ENCODE results near the gene MOGAT1. TPM values are rescaled to one million over a fixed set of nuclear protein-coding genes. Genes with fewer than 3 reads are reported as not detected.
"Not testable (repeated sequence)": the region's sequence is repeated elsewhere in the genome, so short reads cannot be mapped to it uniquely, and the experiment has no call there.

MOGAT1 gene
- polyA plus RNA-seq, 1 experiment: not detected

- CTCF ChIA-PET: no interaction called here
- POLR2A ChIA-PET: no interaction called here
- H3K9me3 ChIP-seq (ENCODE audit: control insufficient read depth, insufficient read depth, low read length): no peaks in the 10 kb centered on the region
Measured at GRCh38 chr2:222711315-222711940, 40.0 kb downstream of the MOGAT1 start.

GRCh38 chr2:222713002-222713401 is 41.5 kb downstream of the MOGAT1 start:
- ChIA-PET CTCF (interaction anchor here (1.0 to 1.4 kb wide), 2 partner anchors 23 to 190 kb away, joined by 4 read pairs; no protein-coding TSS in a partner anchor), POLR2A (interaction anchor here (0.5 kb wide), 1 partner anchor 87 kb away, joined by 7 read pairs; no protein-coding TSS in a partner anchor)
- Histone ChIP-seq H3K9me3 (ENCODE audit: control insufficient read depth, insufficient read depth, low read length) (no peaks in the 10 kb centered on the region), H3K27me3 (ENCODE audit: control insufficient read depth, insufficient read depth, low read length) (no peaks in the 10 kb centered on the region), H3K4me3 (ENCODE audit: low read depth, low read length) (no peak overlapping the region), H3K27ac (ENCODE audit: low read depth, low read length) (no peak overlapping the region)
- TF ChIP-seq CTCF (IDR thresholded peaks at IDR 0.05; ENCODE audit: low read depth, low read length): no peak
- no peak for DNase-seq (ENCODE audit: low read depth, low spot score)

More at GRCh38 chr2:222711315-222711940, 40.0 kb downstream of the MOGAT1 start:
- no peak overlapping the region for H3K4me3 ChIP-seq (ENCODE audit: low read depth, low read length)
- no peak for DNase-seq (ENCODE audit: low read depth, low spot score)
- H3K27ac ChIP-seq (ENCODE audit: low read depth, low read length): no peak overlapping the region
- TF ChIP-seq CTCF (IDR thresholded peaks at IDR 0.05; ENCODE audit: low read depth, low read length): no peak
- no peaks in the 10 kb centered on the region for H3K27me3 ChIP-seq (ENCODE audit: control insufficient read depth, insufficient read depth, low read length)

DNA sequence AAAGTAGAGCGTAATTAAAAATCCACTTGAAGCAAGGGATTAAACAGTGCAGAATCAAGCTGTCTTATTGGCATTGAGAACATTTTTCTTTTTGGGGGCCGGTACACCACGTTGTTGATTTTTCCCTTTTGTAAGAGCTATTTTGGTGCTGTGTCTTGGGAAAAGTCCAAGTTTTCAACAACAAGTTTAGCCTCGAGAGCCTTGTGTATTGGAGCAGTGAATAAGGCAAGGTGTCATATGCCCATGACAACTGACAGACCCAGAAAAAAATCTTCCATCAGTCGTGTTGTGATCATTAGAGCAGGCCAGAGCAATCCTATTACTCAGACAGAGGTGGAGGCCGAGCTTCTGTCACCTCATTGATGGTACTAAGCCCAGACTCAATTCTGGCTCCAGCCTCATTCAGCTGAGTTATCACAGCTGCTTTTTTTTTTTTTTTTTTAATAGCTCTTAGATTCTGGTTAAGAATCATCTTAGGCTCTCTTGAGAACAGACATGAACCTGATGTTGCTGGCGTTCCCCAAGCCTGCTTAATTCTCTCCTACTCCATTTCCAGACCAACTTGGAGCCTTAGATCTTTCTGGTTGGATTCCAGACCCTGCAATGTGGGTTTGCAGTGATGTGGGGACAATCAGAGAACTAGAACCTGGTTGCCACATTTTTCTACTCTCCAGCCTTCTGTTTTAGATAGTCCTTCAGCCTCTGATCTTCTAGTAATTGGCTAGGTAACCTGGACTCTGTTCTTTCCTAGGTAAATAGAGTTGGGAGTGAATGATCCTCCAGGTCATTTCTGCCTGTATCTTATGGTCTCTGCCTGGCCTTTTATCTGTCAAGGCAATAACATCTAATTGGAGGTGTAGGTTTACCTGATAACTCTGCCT is 43.1 kb downstream of the MOGAT1 start:
- POLR2A ChIA-PET: interaction anchor here (0.6 kb wide), 5 partner anchors 12 to 38 kb away, joined by 3 to 5 read pairs (median 4); no protein-coding TSS in a partner anchor
- H3K27me3 ChIP-seq (ENCODE audit: control insufficient read depth, insufficient read depth, low read length): no peaks in the 10 kb centered on the region
- no peak overlapping the region for H3K4me3 ChIP-seq (ENCODE audit: low read depth, low read length)
- no peak for DNase-seq (ENCODE audit: low read depth, low spot score)
- H3K9me3 ChIP-seq (ENCODE audit: control insufficient read depth, insufficient read depth, low read length): no peaks in the 10 kb centered on the region
- CTCF ChIA-PET: interaction anchor here (0.6 to 1.6 kb wide), 4 partner anchors 14 to 191 kb away, joined by 3 to 4 read pairs (median 4); no protein-coding TSS in a partner anchor
- no peak overlapping the region for H3K27ac ChIP-seq (ENCODE audit: low read depth, low read length)
- TF ChIP-seq CTCF (IDR thresholded peaks at IDR 0.05; ENCODE audit: low read depth, low read length): no peak

GRCh38 chr2:222715742-222716141 is 44.3 kb downstream of the MOGAT1 start:
- H3K4me3 ChIP-seq (ENCODE audit: low read depth, low read length): no peak overlapping the region
- no peak for TF ChIP-seq CTCF (IDR thresholded peaks at IDR 0.05; ENCODE audit: low read depth, low read length)
- ChIA-PET POLR2A (no interaction called here), CTCF (interaction anchor here (0.7 to 1.6 kb wide), 2 partner anchors 26 to 342 kb away, joined by 4 read pairs; no protein-coding TSS in a partner anchor)
- no peak overlapping the region for H3K27ac ChIP-seq (ENCODE audit: low read depth, low read length)
- no peaks in the 10 kb centered on the region for H3K9me3 ChIP-seq (ENCODE audit: control insufficient read depth, insufficient read depth, low read length)
- DNase-seq (ENCODE audit: low read depth, low spot score): no peak
- no peaks in the 10 kb centered on the region for H3K27me3 ChIP-seq (ENCODE audit: control insufficient read depth, insufficient read depth, low read length)

DNA sequence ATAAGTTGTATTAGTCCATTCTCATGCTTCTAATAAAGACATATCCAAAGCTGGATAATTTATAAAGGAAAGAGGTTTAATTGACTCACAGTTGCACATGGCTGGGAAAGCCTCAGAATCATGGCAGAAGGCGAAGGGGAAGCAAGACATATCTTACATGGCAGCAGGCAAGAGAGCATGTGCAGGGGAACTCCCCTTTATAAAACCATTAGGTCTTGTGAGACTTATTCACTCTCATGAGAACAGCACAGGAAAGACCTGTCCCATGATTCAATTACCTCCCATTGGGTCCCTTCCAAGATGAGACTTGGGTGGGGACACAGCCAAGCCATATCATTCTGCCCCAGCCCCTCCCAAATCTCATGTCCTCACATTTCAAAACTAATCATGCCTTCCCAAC is 48.3 kb downstream of the MOGAT1 start:
- CTCF ChIA-PET; DNase-seq (ENCODE audit: low read depth, low spot score); H3K9me3 ChIP-seq (ENCODE audit: control insufficient read depth, insufficient read depth, low read length); H3K27ac ChIP-seq (ENCODE audit: low read depth, low read length); H3K27me3 ChIP-seq (ENCODE audit: control insufficient read depth, insufficient read depth, low read length); POLR2A ChIA-PET; H3K4me3 ChIP-seq (ENCODE audit: low read depth, low read length): not testable (repeated sequence)

- ChIA-PET POLR2A (interaction anchor here (1.2 kb wide), 1 partner anchor 25 kb away, joined by 6 read pairs; no protein-coding TSS in a partner anchor), CTCF (interaction anchor here (1.1 to 1.4 kb wide), 3 partner anchors 14 to 218 kb away, joined by 3 to 4 read pairs (median 4); no protein-coding TSS in a partner anchor)
- H3K27me3 ChIP-seq (ENCODE audit: control insufficient read depth, insufficient read depth, low read length); H3K4me3 ChIP-seq (ENCODE audit: low read depth, low read length); H3K27ac ChIP-seq (ENCODE audit: low read depth, low read length); DNase-seq (ENCODE audit: low read depth, low spot score); H3K9me3 ChIP-seq (ENCODE audit: control insufficient read depth, insufficient read depth, low read length): not testable (repeated sequence)
Measured at GRCh38 chr2:222721597-222721996, 50.1 kb downstream of the MOGAT1 start.

Data from AG04450 (cell line).